Testis (tissue), 3 donors: Measurements from ENCODE around the gene ZBTB7C. TPM values are rescaled to one million over a fixed set of nuclear protein-coding genes. Genes with fewer than 3 reads are reported as not detected.

Source experiments
- DNase-seq: peaks from one replicate; pipeline ENCODE4 v3.0.0-alpha.2; 2019
- H3K27ac ChIP-seq, 2 donors: fragments of 200-600 bp; sonication (generic); one replicate each; pipeline ENCODE4 v1.5.1; 2019
- H3K27me3 ChIP-seq: fragments of 200-600 bp; sonication (generic); one replicate; pipeline ENCODE4 v1.5.1; 2019
- H3K36me3 ChIP-seq: fragments of 200-600 bp; sonication (generic); one replicate; pipeline ENCODE4 v1.5.1; 2017; ENCODE audit warnings: low read depth; ENCODE audit errors: missing control alignments
- H3K4me1 ChIP-seq: fragments of 200-600 bp; sonication (generic); one replicate; pipeline ENCODE4 v1.5.1; 2019
- H3K4me3 ChIP-seq, 2 donors: fragments of 200-600 bp; sonication (generic); one replicate each; pipeline ENCODE4 v1.5.1; 2017 to 2019
- H3K9me3 ChIP-seq: fragments of 200-600 bp; sonication (generic); one replicate; pipeline ENCODE4 v1.5.1; 2017
- POLR2A ChIP-seq: fragments of 450-650 bp; IDR thresholded peaks from one replicate; pipeline ENCODE4 v1.6.1; 2017; ENCODE audit warnings: antibody characterized with exemption, mild to moderate bottlenecking, moderate library complexity
- WGBS, 2 donors: methylation state at CpG; one replicate each; pipeline ENCODE4 v1.1.5; 2018; 5-methylcytosine and 5-hydroxymethylcytosine counted together
- intact Hi-C: fragments of 100-400 bp; cut with DNase I; formaldehyde crosslinking; loops from one replicate; pipeline ENCODE4 v1.15.1; 2023; ENCODE audit warnings: low total_unique reads
- polyA plus RNA-seq: library from polyadenylated mRNA; stranded (reverse); fragments of 350-450 nt; fragmentation: Illumina TruSeq; extraction: RNeasy Lipid Tissue Mini Kit (QIAGEN cat#74804); gene quantifications from one replicate; pipeline ENCODE4 v1.2.3, GENCODE V29; 2014; ENCODE audit warnings: low read depth, low replicate concordance; ENCODE audit not compliant: insufficient read depth
- total RNA-seq, 2 donors: library from RNA; depleted of rRNA; stranded (reverse); fragments of >200 nt; gene quantifications; one replicate each; pipeline ENCODE4 v1.2.3, GENCODE V29; 2016
- TF ChIP-seq, protein P1 (sequence below), 3 experiments: fragments of 450-650 bp in 2 of 3; fragments of 200-600 bp in 1 of 3; sonication (generic) in 1 of 3; IDR thresholded peaks; one replicate each; pipeline ENCODE4 v1.5.1; 2016 to 2019; ENCODE audit warnings: antibody characterized with exemption in 3 of 3, mild to moderate bottlenecking in 2 of 3, moderate library complexity in 1 of 3

ZBTB7C gene
- total and polyA plus RNA-seq, 3 donors from 2014 or later: 14.1 to 65.4 (median 42.4) TPM

DNA sequence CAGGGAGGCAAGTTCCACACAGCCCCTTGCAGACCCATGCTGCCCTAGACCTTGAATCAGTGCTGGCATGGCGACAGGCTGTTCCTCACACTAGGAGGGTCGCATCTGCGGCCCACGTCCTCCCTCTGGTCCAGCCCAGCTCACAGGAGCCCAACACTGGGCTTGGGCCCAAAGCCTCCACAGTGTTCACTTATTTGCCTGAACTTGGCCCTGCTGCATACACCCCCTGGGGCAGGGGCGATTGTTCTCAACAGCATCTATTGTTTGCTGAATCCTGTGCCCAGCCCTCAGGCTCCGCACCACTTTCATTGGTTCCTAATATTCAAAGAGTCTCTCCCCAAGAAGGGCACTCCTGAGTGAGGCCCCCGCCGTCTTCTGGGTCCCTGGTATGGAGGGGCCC is 90.7 kb downstream of the ZBTB7C start:
- Histone ChIP-seq H3K4me1 (peaks cover 10% of the 10 kb centered on the region), H3K4me3 (no peak overlapping the region), H3K27me3 (no peaks in the 10 kb centered on the region), H3K27ac (no peak overlapping the region), H3K9me3 (no peaks in the 10 kb centered on the region), H3K36me3 (no peaks in the 10 kb centered on the region)
- 70 to 77% methylated on average over 5 to 8 of the region's 8 CpGs for WGBS, 2 donors
- no peak for DNase-seq
- intact Hi-C loops: no loop called here
- TF ChIP-seq, protein P1, sequence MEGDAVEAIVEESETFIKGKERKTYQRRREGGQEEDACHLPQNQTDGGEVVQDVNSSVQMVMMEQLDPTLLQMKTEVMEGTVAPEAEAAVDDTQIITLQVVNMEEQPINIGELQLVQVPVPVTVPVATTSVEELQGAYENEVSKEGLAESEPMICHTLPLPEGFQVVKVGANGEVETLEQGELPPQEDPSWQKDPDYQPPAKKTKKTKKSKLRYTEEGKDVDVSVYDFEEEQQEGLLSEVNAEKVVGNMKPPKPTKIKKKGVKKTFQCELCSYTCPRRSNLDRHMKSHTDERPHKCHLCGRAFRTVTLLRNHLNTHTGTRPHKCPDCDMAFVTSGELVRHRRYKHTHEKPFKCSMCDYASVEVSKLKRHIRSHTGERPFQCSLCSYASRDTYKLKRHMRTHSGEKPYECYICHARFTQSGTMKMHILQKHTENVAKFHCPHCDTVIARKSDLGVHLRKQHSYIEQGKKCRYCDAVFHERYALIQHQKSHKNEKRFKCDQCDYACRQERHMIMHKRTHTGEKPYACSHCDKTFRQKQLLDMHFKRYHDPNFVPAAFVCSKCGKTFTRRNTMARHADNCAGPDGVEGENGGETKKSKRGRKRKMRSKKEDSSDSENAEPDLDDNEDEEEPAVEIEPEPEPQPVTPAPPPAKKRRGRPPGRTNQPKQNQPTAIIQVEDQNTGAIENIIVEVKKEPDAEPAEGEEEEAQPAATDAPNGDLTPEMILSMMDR (IDR thresholded peaks at IDR 0.05): no peak
- TF ChIP-seq POLR2A: no peak

DNA sequence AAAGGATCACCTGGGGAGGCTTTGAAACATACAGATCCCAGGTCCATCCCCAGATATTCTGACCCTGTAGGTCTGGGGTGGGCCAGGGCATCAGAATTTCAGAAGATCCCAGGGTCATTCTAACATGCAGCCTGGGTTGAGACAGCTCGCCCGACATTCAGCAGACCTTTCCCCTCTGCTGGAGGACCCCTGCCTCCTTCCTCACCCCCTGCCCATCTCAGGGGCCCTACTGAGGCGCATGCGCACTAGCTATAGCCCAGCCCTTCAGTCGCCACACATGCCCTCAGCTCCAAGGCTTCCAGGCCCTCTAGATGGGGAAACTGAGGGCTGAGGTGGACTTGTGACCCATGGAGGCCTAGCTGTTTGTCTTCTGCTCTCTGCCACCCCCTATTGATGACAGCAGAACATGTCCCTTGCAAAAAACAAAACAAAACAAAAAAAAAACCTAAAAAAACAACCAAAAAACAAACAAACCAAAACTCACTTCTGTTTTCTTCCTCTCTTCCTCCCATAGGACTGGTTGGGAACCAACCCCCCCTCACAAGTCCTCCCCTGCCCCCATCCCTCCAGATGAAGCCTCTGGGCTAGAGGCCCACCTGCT is 91.3 kb downstream of the ZBTB7C start:
- H3K4me3 ChIP-seq: no peak overlapping the region
- H3K27me3 ChIP-seq: no peaks in the 10 kb centered on the region
- no peaks in the 10 kb centered on the region for H3K9me3 ChIP-seq
- WGBS, 2 donors: 93% methylated on average over 5 of the region's 5 CpGs; no CpG with 5 or more reads in 1 of the 2 donors
- intact Hi-C loops: no loop called here
- no peaks in the 10 kb centered on the region for H3K36me3 ChIP-seq
- peaks cover 10% of the 10 kb centered on the region for H3K4me1 ChIP-seq
- no peak overlapping the region for H3K27ac ChIP-seq
- DNase-seq: no peak
- no peak for TF ChIP-seq POLR2A
- TF ChIP-seq, protein P1 (IDR thresholded peaks at IDR 0.05): peak in 1 of 3 experiments; percentile 19

DNA sequence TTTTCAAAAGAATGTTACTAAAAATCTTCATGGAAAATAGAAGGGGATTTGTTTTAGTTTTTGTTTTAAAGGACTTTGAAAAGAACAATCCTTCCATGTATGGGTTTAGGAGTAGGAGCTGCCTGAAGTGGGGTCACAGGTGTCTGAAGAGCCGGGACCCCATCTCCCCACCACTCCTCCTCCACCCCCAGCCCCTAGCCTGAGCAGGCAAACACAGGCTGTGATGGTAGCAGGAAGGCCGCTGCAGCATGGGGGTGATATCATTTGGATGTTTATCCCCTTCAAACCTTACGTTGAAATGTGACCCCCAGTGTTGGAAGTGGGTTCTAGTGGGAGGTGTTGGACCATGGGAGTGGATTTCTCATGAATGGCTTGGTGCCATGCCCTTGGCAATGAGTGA is 93.0 kb downstream of the ZBTB7C start:
- TF ChIP-seq POLR2A: no peak
- TF ChIP-seq, protein P1 (IDR thresholded peaks at IDR 0.05): no peak
- Histone ChIP-seq H3K4me1 (peaks cover 10% of the 10 kb centered on the region), H3K4me3 (no peak overlapping the region), H3K27me3 (no peaks in the 10 kb centered on the region), H3K27ac (no peak overlapping the region), H3K36me3 (no peaks in the 10 kb centered on the region), H3K9me3 (no peaks in the 10 kb centered on the region)
- DNase-seq: no peak
- intact Hi-C loops: no loop called here
- 68 to 79% methylated on average over 3 of the region's 3 CpGs for WGBS, 2 donors

DNA sequence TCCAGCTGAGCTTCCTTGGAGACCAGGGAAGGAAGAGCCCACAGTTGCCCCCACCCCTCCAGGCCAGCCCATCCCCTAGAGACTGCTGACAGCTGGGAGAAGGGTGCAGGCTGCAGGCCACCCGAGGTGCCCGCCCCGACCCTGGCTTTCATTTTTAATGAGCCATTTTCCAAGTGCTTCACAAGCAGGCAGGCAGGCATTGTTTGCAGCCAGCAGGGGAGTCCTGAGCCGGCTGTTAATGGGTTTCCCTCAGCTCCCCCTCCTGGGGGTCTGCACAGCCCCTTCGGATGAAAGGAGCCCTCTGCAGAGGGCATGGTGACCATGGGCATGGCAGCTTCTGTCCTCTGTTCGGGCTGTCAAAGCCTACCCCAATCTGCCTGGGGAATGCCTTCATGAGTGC is 94.5 kb downstream of the ZBTB7C start:
- 20 to 69% methylated on average over 1 to 6 of the region's 6 CpGs for WGBS, 2 donors

More for the DNA sequence above, 94.5 kb downstream of the ZBTB7C start:
- no peak for DNase-seq
- no peaks in the 10 kb centered on the region for H3K9me3 ChIP-seq
- H3K4me1 ChIP-seq: peaks cover 4% of the 10 kb centered on the region
- H3K4me3 ChIP-seq: no peak overlapping the region
- no peak for TF ChIP-seq POLR2A
- TF ChIP-seq, protein P1 (IDR thresholded peaks at IDR 0.05): no peak
- intact Hi-C loops: no loop called here
- H3K27ac ChIP-seq: no peak overlapping the region
- no peaks in the 10 kb centered on the region for H3K36me3 ChIP-seq
- H3K27me3 ChIP-seq: no peaks in the 10 kb centered on the region
